ENCODE data around the gene LDLRAD4. TPM values are rescaled to one million over a fixed set of nuclear protein-coding genes. Genes with fewer than 3 reads are reported as not detected.
A peak's percentile ranks its signal among the peaks of the same experiment; 100 is the strongest.
"Not testable (repeated sequence)": the region's sequence is repeated elsewhere in the genome, so short reads cannot be mapped to it uniquely, and the experiment has no call there.

Gene LDLRAD4
- total RNA-seq, 1 donor from 2014 or later, result 6.7 TPM

DNA sequence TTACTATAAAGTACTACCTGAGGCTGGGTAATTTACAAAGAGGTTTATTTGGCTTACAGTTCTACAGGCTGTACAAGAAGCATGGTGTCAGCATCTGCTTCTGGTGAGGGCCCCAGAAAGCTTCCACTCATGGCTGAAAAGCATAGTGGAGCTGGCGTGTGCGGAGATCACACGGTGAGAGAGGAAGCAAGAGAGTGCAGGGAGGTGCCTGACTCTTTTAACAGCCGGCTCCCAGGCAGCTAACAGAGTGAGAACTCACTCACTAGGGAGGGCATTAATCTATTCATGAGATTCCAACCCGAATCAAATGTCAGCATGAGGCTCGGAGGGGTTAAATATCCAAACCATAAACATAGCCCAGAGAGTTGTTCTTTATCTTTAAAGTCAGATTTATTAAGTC, 117.3 kb downstream of the LDLRAD4 start:
- no peak for DNase-seq (ENCODE audit: low read depth in 2 of 2)

DNA sequence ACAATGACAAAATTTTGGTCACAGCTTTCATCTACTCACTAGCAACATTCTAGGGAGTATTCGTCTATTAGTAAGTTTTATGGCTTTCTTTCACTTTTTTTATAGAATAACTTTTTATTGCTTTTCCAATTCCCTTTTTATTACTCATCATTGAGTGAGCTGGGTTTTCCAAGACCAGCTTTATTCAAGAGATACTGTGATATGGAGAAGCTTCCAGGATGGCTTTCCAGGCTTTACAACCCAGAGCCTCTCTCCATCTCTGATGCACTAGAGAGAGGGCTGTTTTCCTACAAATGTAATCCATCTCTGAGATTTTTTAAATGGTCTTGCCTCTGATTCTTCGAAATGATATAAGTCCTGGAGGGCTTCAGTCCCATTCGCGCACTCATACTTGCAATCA, 118.3 kb downstream of the LDLRAD4 start:
- DNase-seq (ENCODE audit: low read depth in 2 of 2), result no peak

DNA sequence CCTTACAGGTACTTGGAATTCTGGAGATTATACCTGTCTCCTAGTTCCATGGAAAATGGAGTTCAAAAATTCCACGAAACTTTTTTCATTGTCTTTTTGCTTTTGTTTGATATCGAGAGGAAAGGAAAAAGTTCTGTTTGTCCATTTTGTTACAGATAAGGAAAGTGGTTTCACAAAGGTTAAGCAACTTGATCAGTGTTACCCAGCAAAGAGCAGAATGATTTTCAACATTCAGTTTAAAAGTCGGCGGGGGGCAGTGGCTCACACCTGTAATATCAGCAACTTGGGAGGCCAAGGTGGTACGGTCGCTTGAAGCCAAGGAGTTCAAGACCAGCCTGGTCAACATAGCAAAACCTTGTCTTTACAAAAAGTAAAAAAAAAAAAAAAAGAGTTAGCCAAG, 118.8 kb downstream of the LDLRAD4 start:
- DNase-seq (ENCODE audit: low read depth in 2 of 2), result no peak

DNA sequence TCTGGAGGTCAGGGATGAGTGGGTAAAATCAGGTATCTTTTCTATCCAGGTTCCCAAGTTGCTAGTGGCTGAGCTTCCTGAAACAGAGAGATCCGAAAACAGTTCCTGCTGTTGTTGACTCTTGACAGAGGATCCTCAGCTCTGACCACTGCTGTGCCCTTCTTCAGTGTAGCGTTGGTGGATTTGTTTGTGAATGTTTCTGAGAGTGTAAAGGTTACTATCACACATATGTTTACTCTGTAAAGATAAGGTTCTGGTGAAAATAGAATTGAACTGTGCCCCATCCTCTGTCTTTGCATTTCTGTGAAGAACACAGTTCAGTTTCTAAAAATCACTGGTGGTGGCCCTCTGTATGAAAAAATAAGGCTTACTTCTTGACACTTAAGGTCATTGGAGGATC, 119.8 kb downstream of the LDLRAD4 start:
- no peak for DNase-seq (ENCODE audit: low read depth in 2 of 2)

DNA sequence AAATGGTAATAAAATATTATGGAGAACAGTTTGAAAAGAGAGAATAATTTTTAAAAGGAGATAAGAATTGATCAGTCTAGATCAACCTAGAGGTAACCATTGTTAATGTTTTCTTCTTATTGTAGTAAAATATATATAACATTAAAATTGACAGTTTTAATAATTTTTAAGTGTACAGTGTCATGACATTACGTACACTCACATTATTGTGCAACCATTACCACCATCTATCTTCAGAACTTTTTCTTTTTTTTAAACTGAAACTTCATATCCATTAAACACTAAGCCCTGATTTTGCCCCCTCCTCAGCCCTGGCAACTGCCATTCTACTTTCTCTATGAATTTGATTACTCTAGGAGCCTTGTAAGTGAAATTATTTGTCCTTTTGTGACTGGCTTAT, 121.1 kb downstream of the LDLRAD4 start:
- no peak for DNase-seq (ENCODE audit: low read depth in 2 of 2)

DNA sequence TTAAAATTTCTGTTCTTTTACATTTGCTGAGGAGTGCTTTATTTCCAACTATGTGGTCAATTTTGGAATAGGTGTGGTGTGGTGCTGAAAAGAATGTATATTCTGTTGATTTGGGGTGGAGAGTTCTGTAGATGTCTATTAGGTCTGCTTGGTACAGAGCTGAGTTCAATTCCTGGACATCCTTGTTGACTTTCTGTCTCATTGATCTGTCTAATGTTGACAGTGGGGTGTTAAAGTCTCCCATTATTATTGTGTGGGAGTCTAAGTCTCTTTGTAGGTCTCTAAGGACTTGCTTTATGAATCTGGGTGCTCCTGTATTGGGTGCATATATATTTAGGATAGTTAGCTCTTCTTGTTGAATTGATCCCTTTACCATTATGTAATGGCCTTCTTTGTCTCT, 127.9 kb downstream of the LDLRAD4 start:
- DNase-seq (ENCODE audit: low read depth in 2 of 2), result not testable (repeated sequence)

DNA sequence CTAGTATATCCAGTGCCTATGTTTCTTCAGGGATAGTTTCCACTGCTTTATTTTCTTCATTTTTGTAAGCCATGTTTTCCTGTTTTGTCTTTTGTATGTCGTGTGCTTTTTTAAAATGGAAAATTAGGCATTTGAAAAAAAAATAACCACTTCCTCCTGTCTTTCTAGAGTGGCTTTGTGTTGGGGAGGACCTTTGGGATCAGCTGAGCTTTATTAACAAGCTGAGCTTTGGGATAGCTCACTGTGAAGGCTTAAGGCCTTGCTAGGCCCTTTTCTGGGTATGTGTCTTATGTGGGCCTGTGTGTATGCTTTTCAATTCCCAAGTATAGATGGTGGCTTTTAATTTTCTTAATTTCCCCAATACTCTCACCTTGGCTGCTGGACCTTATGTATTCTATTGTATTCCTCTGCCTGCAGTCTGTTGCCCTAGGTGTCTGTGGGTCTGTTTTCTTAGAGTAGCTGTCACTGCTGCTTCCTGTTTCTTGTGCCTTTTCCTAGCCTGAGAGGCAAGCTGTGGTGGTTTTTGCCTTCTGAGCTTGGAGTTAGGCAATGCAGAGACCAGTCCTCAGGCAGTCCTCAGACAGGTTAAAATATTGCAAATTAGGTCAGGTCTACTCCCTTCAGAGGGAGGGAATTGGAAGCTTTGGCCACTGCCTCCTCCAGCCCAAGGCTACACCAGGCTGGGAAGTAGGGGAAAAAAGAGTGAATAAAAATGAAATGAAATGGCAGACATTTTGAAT, 134.7 kb downstream of the LDLRAD4 start:
- DNase-seq (ENCODE audit: low read depth in 2 of 2), result peak in 1 of 2 donors; percentile 17

DNA sequence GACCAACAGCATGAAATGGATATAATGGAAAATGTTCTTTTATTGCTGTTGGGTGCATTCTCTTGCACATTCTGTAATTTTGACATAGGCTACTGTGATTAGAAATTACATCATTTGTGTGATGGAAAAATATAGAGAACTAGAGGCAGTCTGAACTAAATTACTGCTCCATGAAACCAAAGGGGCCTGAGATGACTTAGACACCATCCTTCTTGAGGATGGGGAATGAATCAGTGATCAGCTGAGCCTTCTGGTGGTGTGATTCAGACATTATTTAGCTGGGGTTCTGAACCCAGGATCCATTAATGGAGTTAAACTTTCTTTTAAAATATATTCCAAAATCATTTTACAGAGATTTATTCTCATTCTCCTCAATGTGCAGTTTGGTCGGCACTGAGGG, 135.8 kb downstream of the LDLRAD4 start:
- DNase-seq (ENCODE audit: low read depth in 2 of 2), result no peak

DNA sequence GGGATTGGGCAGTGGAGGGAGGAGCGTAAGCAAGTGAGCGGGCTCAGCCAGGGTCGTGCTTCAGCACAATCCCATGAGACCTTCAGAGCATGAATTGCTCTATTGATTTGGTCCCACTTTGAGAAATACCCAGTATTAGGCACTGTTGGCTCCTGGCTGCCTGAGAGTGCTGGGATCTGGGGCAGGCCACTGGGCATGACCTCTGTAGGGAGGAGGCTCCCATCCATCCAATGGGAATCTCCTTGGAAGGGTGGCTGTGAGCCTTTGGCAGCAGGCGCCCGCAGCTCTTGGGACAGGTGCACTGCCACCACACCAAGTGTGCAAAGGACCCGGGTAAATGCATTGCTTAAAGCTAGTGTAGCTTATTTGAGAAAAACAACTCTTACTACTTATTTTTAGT, 137.5 kb downstream of the LDLRAD4 start:
- no peak for DNase-seq (ENCODE audit: low read depth in 2 of 2)

DNA sequence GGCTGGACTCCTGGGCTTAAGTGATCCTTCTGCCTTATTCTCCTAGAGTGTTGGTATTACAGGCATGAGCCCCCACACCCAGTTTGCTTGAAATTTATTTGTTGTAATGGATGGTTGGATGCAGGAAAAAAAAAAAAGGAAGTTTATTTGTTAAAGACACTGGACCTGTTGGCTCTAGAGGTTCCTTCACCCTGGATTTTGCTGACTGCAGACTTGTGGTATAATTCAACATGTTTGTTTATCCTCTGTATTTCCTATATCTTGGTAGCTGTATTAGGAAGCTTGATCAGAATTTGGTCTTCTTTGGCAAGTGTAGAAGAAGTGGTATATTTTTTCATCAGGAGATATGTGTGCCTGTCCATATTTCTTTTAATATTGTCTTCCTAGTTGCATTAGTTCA, 138.7 kb downstream of the LDLRAD4 start:
- no peak for DNase-seq (ENCODE audit: low read depth in 2 of 2)

DNA sequence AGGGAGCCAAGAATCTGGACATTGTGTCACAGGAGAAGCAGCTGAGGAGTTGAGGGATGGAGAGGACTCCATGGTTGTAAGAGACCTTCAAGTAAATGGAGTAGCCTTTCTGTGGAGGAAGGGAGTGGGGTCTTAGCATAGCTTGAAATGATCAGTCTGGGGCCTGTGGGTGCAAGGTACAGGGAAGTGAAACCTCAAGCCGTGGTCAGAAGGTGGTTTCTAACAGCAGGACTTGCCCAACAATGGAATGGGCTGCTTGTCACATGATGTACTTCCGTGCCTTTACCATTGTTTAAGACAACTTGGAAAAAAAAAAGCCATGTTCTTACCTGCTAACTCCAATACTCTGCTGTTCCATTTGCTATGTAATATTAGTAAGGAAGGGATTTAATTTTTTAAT, 140.7 kb downstream of the LDLRAD4 start:
- DNase-seq (ENCODE audit: low read depth in 2 of 2), result no peak

DNA sequence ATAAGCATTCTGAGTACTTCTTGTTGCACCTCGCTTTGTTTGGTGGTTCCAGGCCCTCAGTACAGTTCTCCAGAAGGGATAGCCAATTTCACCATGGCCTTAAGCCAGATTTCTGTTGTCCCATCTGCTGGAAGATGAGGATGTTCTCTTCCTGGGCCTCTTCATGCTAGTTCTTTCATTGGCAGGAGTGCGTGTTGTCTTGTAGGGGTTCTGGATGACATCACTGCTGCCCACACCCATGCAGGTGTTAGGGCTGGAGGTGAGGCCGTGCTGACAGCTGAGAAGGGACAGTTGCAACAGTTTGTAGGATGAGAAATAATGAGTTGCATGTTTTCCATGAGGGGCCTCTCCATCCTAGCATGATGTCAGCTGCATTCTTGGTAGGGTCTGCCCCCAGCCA, 142.9 kb downstream of the LDLRAD4 start:
- no peak for DNase-seq (ENCODE audit: low read depth in 2 of 2)

DNA sequence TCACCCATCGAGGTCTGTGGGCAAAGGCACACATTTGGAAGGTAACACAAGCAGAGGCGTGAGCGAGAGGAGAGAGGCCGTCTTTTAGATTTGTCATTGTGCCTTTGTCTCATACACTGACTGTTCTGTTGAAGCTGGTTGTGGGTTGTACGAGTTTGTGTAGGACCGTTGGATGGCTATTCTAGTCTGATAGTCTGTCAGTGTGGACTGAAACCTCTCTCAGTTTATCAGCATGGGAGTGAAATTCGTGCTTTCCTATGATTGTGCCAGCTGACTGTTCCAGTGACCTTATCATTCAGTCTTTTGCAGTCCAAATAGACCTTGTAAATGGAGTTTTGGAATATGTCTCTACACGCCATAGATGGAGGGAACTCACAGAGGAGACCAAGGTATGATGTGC, 143.5 kb downstream of the LDLRAD4 start:
- DNase-seq (ENCODE audit: low read depth in 2 of 2), result no peak

DNA sequence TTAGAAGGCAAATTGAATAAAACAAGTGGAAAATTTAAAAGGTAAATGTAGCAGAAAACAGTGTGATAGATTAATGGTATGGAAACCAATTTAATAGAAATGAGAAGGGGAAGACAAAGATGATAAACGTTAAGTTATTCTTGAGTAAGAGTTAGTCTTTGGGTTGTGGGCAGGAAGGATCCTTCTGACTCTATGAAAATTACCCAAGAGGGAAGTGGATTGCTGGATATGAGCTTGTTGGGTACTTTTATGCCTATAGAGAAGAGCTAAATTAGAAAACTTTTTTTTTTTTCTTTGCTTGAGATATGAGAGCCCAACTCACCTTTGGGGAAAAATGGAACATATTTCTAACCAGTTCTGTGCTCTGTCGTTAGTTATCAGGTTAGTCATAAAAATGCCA, 144.0 kb downstream of the LDLRAD4 start:
- DNase-seq (ENCODE audit: low read depth in 2 of 2), result no peak

DNA sequence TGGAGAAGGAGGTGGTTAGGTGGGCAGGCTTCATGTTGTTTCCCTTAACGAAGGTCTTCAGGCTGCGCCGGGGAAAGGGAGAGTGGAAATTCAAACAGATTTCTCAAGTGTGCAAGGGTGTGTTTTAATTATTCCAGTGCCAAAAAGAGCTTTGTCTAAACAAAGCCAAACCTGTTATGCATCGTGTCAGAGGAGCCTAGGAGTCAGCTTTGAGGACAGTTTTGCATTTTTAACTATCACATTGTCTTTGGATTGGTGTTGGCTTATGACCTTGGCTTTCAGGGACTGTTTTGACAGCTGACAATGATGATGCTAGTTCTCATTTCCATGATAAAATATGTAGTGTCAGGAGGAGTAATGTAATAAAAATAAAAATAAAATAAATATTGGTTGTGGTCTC, 144.8 kb downstream of the LDLRAD4 start:
- DNase-seq (ENCODE audit: low read depth in 2 of 2), result no peak

DNA sequence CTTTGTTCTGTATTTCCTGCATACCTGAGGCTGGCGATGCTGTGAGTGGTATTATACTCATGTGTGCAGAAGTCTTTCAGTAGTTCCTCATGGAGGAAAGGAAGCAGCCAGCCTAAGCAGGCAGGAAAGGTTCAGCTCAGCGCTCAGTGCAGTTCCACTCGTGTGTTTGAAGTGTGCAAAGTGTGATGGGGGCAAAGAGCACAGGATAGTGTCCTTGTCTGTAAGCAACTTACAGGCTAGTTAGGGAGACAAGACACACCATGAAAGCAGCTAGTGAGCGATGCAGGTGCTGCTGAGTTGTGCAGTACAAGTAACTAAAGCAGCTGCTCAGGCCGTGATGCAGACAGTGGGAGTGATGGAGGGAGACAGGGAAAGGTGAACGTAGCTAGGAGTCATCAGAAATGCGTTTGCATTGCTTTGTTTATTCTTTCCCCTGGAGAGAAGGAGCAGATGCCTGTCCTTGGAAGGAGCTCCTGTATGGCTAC, 146.2 kb downstream of the LDLRAD4 start:
- DNase-seq (ENCODE audit: low read depth in 2 of 2), result no peak

DNA sequence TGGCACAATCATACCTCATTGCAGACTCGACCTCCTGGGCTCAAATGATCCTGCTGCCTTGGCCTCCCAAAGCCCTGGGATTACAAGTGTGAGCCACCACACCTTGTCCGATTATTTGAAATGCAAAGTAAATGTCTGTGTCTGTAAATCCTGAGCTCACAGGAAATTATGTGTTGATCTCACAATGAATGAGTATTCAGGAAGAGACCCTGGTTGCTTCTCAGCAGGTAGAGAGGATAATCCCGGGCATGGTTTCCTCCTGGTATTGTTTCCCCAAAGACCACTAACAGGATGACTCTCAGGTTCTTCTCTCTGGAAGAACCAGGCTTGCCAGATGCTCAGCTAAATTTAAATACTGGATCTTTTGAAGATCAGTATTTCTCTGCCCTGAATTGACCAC, 147.6 kb downstream of the LDLRAD4 start:
- no peak for DNase-seq (ENCODE audit: low read depth in 2 of 2)

DNA sequence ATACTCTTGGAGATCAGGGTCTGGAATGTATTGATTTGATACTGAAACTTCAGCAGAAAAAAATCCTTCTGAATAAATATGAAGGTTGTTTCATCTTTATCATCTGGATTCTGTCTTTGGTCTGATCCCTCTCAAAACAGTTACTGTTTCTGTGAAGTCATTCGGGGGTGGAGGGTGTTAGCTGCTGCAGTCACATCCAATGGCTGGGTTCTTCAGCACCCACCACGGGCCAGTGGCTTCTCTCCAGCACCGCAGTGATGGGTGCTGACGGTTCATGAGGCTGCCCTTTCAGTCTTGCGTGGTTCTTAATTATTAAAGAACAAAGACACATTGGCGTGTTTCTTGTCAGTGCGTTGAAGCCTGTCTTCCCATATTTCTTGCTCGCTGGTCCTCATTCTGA, 148.0 kb downstream of the LDLRAD4 start:
- DNase-seq (ENCODE audit: low read depth in 2 of 2), result no peak

DNA sequence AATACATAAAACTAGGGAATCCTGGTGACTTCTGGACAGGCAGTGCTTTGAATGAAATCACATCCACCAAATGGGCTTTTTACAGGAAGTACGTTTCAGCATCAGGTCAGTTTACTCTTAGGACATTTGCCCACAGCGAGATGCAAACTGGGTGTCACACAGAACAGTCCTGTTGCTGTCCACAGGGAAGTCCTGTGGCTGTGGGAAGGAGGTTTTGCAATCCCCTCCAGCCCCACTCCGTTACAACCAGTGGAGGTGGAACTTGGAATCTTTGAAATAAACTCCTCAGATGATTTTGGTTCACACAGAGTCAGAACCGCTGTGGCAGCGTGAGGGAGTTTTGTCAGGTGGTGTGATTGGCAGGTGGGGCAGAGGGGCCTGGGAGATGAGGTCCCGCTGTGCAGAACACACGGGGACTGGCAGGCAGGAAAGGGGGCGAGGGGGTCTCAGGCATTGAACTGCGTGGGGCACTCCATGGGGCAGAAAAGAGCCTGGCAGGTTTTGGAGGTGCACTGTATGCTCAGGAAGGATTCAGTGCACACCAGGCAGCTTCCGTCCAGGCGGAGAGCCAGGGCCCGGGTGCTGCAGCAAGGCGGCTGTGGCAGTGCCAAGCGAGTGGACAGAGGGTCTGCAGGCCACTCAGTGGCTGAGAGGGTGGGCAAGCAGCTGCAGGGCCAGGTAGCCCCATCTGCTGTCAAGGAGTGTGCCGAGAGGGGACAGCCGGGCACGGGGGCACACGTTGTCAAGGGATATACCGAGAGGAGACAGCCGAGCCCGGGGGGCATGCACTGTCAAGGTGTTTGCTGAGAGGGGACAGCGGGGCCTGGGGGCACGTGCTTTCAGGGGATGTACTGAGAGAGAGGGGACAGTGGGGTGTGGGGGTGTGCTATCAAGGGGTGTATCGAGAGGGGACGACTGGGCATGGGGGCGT, 148.7 kb downstream of the LDLRAD4 start:
- no peak for DNase-seq (ENCODE audit: low read depth in 2 of 2)

DNA sequence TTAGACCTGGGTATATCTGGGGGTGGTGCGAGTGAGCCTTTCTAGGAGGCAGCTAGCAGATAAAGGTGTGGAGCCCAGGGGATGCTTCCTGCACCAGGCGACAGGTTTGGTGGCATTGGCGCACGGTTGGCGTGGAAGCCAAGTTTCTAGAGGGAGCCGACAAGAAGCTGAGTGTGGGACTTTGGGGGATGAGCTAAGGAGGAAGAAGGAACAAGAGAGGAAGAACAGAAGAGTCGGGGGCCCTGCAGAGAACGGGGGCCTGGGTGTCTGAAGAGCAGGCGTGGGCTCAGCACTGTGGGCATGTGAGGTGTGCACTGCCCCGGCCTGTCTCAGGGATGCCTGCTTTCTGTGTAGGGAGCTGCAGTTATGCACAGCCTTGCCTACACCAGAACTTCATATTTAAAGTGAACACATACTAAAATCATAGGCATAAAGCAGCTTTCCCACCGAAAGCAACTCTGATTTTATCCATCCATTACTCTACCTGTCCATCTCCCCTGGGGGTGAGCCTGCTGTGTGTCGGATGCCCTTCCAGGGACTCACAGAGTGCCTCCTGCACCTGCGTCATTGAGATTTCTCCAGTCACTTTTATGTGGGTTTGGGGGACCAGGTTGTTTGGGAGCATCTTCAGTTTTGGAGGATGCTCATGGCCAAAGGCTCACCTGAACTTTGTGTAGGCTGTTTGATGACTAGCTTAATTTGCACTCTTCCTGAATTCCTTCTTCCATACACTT, 149.7 kb downstream of the LDLRAD4 start:
- DNase-seq (ENCODE audit: low read depth in 2 of 2), result no peak

DNA sequence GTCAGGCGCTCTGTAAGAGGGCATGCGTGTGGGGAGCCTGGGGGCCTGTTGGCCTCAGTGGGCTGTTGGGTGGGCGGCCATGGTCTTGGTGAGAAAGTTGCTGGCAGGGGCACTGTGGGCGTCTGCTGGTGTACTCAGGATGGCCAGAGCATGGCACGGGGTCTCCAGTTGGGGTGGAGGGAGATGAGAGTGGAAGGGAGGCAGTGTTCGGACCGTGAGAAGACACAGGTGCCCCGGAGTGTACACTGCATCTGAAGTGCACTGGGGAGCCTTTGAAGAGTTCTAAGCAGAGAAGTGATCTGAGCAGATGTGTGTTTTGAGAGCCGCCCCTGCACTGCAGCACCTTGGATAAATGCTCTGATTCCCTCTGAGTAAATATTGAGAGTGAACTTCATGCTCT, 150.8 kb downstream of the LDLRAD4 start:
- DNase-seq (ENCODE audit: low read depth in 2 of 2), result no peak
